CD4-positive, alpha-beta T cell treated with Interleukin-17A for 1 hour (primary cell): Measurements from ENCODE around the gene FBXO45.
"Not testable (repeated sequence)": the region's sequence is repeated elsewhere in the genome, so short reads cannot be mapped to it uniquely, and the experiment has no call there.

Experiments used
- DNase-seq: peaks from one replicate; pipeline ENCODE4 v3.0.0-alpha.2; 2020

FBXO45 gene

GRCh38 chr3:196558476-196558875 is 10.0 kb upstream of the FBXO45 start:
- no peak for DNase-seq

- DNase-seq: no peak
Observed at GRCh38 chr3:196559826-196560225, 8.6 kb upstream of the FBXO45 start.

DNA sequence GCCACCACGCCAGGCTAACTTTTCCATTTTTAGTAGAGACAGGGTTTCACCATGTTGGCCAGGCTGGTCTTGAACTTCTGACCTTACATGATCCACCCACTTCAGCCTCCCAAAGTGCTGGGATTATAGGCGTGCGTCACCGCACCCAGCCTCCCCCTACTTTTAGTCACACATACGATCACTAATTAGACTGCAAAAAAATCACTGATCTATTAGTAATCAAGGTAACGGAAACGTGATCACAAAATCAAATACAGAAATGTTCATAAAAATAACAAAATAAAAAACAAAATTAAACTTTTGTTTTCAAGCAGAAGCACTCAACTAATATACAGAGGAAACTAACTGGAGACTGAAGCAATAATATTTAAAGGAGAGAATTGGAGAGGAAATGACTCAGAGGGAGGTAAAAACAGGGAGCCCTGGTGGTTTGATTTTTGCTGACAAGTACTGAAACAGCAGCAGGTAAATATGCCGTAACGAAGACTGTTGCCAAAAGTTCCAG is 4.7 kb upstream of the FBXO45 start:
- peak; percentile 70 for DNase-seq

DNA sequence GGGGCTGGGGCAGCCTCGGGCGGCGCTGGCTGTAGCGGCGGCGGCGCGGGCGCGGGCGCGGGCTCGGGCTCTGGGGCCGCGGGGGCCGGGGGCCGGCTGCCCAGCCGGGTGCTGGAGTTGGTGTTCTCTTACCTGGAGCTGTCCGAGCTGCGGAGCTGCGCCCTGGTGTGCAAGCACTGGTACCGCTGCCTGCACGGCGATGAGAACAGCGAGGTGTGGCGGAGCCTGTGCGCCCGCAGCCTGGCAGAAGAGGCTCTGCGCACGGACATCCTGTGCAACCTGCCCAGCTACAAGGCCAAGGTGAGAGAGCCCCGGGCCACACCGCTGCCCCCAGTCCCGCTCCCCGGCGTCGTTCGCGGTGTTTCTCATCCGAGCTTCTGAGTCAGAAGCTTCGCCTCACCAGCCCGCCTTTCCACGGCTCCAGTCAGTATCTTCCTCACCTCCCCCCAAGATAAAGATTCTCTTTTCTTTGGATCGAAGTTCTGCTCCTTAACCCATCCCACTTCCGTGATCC is 600 bp downstream of the FBXO45 start:
- peak; percentile 60 for DNase-seq

DNA sequence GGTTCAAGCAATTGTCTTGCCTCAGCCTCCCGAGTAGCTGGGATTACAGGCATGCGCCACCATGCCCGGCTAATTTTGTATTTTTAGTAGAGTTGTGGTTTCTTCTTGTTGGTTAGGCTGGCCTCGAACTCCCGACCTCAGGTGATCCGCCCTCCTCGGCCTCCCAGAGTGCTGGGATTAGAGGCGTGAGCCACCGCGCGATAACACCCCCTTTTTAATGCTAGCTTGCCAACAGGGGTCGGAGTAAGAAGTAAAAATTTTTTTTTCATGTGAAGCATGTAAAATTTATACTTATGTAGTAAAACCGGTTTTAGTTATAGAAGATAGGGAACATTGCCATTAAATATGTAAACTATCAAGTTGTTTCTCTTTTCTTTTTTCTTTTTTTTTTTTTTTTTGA is 1.9 kb downstream of the FBXO45 start:
- not testable (repeated sequence) for DNase-seq

- no peak for DNase-seq
Observed at GRCh38 chr3:196572389-196572788, 3.9 kb downstream of the FBXO45 start.

DNA sequence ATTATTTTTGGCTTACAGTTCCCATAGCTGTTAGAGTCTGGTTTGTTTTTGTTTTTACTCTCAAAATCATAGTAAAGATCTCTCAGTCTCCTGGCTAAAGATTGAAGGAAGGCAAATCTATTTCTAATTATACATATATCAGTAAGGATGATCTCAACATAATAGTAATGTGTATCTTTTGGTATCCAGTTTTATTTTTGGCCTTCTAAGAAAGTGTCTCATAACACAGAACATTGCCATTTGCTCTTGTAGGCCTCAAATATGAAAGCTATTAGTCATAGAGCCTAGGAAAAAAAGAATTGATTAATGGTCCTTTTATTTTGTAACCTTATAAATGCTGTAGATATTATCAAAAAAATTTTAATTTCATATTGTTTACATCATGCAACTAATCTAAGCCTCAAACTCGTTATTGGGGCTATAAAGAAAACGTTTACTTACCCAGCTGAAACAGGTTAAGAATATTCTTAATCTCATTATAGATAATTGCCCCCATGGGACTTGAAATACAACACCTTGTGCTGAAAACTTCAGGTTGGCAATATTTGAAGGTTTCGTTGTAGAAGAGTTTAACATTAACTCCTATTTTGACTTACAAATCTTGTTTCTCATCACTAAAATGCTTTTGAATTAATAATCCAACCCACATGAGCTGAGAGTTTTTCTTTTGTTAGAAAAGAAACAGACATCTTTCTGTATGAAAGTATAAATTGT is 16.7 kb downstream of the FBXO45 start:
- DNase-seq: no peak

DNA sequence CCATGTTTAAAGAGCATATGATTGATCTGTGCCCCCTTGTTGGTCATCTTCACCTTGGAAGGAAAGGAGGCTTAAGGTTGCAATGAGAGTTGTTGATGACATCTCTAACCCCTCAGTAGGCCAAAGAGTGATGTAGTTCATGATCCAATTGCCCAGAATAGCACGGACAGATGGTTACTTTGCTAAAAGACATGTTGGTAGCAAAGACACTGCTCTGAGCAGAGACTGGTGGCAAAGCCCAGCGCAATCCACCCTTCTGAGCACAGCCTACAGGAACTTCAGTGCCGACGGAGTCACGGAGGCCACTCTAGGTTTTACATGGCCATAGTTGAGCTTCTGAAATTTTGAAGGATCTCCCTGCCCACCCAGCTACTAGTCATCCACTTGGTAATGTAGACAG is 21.8 kb downstream of the FBXO45 start:
- no peak for DNase-seq

GRCh38 chr3:196596355-196596754 is 27.9 kb downstream of the FBXO45 start:
- DNase-seq: no peak

DNA sequence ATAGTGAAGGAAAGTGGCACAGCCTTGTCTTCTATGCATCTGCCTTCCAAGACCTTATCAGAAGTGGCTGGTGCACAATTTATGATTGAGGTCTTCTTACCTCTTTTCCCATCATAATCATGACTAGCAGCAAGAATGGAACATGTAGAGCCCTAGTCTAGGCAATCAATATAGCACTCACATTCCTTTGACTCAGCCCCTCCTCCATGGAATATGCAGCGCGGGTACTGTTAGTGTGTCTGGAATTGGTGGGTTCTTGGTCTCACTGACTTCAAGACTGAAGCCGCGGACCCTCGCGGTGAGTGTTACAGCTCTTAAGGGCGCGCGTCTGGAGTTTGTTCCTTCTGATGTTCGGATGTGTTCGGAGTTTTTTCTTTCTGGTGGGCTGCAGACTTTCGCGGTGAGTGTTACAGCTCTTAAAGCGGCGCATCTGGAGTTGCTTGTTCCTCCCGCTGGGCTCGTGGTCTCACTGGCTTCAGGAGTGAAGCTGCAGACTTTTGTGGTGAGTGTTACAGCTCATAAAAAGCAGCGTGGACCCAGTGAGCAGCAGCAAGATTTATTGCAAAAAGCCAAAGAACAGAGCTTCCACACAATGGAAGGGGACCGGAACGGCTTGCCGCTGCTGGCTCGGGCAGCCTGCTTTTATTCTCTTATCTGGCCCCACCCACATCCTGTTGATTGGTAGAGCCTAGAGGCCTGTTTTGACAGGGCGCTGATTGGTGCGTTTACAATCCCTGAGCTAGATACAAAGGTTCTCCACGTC is 29.7 kb downstream of the FBXO45 start:
- DNase-seq: peak; percentile 64

- DNase-seq: no peak
Observed at GRCh38 chr3:196599734-196600128, 31.3 kb downstream of the FBXO45 start.

DNA sequence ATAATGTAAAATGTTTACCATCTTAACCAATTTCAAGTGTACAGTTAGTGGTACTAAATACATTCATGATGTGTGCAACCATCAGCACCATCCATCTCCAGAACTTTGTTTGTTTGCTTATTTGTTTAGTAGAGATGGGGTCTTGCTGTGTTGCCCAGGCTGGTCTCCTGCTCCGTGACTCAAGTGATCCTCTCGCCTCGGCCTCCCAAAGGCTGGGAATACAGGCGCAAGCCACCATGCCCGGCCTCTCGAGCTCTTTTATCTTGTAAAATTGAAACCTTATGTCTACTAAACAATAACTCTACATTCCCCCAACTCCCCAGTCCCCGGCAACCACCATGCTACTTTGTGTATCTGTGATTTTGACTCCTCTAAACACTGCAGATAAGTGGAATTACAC is 31.9 kb downstream of the FBXO45 start:
- no peak for DNase-seq

DNA sequence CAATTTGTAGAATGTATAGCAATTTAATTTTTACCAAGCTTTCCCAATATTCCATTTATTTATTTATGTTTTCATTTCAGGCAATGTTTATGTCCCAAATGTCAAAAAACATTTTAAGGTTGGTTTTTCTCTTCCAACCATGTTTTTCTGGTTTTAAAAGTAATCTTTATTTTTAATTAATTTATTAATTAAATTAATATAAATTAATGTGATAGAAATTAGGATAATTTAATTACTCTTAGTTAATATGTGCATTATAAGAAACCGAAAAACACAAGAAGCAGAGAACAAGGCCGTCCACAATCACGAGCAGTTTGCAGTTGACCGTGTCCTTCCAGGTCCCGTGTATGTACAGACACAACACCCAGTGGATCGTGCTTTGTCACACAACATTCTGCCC is 34.2 kb downstream of the FBXO45 start:
- DNase-seq: no peak

DNA sequence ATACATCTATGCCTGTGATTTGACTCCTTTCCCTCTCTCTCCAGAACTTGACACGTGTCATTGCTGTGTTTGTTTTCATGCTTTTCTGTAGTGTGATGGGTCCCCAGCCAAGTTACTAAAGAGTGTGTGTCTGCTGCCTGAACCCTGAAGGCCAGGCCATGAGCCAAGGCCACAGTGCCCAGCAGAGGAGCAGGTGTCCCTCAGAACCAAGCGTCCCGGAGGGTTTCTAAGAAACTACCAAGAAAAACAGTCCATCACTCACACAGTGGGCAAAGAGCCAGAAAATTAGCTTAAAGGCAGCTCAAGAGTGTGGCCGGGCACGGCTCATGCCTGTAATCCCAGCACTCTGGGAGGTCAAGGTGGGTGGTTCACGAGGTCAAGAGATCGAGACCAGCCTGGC is 35.2 kb downstream of the FBXO45 start:
- DNase-seq: no peak

- peak; percentile 70 for DNase-seq
Observed at GRCh38 chr3:196604548-196604947, 36.1 kb downstream of the FBXO45 start.

- no peak for DNase-seq
Observed at GRCh38 chr3:196608693-196609092, 40.2 kb downstream of the FBXO45 start.

DNA sequence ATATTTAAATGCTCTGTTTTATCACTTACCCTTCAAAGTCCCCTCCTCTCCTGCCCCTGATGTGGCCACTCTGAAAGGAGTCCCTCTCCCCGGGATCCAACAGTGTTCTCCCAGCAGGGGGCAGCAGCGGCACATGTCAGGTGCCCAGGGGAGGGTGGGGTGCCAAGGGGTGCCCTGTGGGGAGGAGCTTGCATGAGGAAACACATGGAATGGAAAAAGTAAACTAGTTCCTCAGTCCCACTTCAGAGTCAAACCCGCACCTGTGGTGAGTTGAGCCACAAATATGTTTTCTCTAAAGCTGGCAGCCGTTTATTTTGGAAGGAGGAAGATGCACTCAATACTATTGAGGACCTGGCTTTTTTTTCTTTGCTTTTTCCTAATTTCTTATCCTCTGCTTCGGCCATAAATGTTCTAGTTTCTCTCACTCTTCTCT is 40.9 kb downstream of the FBXO45 start:
- DNase-seq: peak; percentile 93

DNA sequence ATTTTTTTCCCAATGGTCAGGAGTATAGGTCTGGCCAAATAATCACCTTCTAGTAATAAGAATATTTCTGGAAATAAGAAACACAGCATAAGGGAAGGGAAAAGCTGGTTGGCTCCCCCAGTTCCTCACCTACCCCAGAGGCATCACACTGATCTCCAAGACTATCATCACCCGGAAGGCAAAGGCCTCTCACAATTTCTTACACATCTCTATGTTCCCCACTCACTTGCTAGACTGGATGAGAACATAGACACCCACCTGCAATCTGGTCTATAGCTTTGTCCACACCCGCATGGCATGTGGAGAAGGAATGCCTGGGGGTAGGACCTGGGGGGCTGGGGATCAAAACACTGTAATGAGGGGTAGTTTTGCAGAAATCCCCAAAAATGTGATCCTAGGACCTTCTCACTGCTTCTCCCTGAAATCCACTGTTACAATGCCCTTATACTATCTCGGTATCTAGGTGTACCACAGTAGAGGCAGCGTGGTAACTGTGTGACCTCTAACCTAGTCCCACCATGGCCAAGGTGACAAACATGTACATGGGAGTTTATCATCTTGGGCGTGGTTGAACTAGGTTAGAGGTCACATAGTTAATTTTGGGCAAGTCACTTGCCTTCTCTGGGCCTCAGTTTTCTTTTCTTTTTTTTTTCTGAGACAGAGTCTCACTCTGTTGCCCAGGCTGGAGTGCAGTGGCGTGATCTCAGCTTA is 41.5 kb downstream of the FBXO45 start:
- DNase-seq: peak; percentile 45

GRCh38 chr3:196611761-196612483 is 43.5 kb downstream of the FBXO45 start:
- DNase-seq: peak; percentile 34

DNA sequence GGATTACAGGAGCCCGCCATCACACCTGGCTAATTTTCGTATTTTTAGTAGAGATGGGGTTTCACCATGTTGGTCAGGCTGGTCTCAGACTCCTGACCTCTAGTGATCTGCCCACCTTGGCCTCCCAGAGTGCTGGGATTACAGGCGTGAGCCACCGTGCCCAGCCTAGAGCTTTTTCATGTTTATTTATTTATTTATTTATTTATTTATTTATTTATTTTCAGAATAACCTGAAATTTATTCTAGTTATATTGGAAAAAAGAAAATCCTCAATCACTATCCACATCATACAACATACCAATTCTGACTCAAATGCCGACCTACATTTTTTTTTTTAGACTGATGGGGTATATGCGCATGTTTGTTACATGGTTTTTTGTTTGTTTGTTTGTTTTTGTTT is 46.8 kb downstream of the FBXO45 start:
- DNase-seq: not testable (repeated sequence)

- DNase-seq: no peak
Observed at GRCh38 chr3:196617256-196617655, 48.8 kb downstream of the FBXO45 start.

- DNase-seq: no peak
Observed at GRCh38 chr3:196619223-196619622, 50.8 kb downstream of the FBXO45 start.

- DNase-seq: not testable (repeated sequence)
Observed at GRCh38 chr3:196619627-196620026, 51.2 kb downstream of the FBXO45 start.
